ENCODE measurements around the gene MAPK1.
"Not testable (repeated sequence)": the region's sequence is repeated elsewhere in the genome, so short reads cannot be mapped to it uniquely, and the experiment has no call there.

DNA sequence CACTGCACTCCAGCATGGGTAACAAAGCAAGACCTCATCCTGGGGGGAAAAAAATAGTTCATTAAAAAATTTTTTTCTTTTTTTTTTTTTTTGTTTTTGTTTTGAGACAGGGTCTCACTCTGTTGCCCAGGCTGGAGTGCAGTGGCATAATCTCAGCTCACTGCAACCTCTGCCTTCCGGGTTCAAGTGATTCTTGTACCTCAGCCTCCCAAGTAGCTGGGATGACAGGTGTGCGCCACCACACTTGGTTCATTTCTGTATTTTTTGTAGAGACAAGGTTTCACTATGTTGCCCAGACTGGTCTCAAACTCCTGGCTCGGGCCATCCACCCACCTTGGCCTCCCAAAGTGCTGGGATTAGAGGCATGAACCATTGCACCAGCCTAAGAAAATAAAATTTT is 142.9 kb downstream of the MAPK1 start:
- not testable (repeated sequence) for TF ChIP-seq ZNF24 (tag by site-specific recombination; IDR thresholded peaks at IDR 0.05); ZNF776 (tag by site-specific recombination; IDR thresholded peaks at IDR 0.05; ENCODE audit: borderline replicate concordance); ZNF621 (tag by site-specific recombination; IDR thresholded peaks at IDR 0.05); ZNF16 (tag by site-specific recombination; IDR thresholded peaks at IDR 0.05; ENCODE audit: low read depth); WT1 (tag by site-specific recombination; IDR thresholded peaks at IDR 0.05); MYNN (tag by site-specific recombination; IDR thresholded peaks at IDR 0.05; ENCODE audit: borderline replicate concordance); YY1 (tag by site-specific recombination; IDR thresholded peaks at IDR 0.05); ZBTB44 (tag by site-specific recombination; IDR thresholded peaks at IDR 0.05); HIC1 (tag by site-specific recombination; IDR thresholded peaks at IDR 0.05); SETDB1 (IDR thresholded peaks at IDR 0.05; ENCODE audit: insufficient read length, low read length)
- TF ChIP-seq, protein P1, sequence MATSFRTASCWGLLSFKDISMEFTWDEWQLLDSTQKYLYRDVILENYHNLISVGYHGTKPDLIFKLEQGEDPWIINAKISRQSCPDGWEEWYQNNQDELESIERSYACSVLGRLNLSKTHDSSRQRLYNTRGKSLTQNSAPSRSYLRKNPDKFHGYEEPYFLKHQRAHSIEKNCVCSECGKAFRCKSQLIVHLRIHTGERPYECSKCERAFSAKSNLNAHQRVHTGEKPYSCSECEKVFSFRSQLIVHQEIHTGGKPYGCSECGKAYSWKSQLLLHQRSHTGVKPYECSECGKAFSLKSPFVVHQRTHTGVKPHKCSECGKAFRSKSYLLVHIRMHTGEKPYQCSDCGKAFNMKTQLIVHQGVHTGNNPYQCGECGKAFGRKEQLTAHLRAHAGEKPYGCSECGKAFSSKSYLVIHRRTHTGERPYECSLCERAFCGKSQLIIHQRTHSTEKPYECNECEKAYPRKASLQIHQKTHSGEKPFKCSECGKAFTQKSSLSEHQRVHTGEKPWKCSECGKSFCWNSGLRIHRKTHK (tag by site-specific recombination; IDR thresholded peaks at IDR 0.05), result not testable (repeated sequence)
- TF ChIP-seq, protein P2, sequence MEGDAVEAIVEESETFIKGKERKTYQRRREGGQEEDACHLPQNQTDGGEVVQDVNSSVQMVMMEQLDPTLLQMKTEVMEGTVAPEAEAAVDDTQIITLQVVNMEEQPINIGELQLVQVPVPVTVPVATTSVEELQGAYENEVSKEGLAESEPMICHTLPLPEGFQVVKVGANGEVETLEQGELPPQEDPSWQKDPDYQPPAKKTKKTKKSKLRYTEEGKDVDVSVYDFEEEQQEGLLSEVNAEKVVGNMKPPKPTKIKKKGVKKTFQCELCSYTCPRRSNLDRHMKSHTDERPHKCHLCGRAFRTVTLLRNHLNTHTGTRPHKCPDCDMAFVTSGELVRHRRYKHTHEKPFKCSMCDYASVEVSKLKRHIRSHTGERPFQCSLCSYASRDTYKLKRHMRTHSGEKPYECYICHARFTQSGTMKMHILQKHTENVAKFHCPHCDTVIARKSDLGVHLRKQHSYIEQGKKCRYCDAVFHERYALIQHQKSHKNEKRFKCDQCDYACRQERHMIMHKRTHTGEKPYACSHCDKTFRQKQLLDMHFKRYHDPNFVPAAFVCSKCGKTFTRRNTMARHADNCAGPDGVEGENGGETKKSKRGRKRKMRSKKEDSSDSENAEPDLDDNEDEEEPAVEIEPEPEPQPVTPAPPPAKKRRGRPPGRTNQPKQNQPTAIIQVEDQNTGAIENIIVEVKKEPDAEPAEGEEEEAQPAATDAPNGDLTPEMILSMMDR (tag by site-specific recombination; IDR thresholded peaks at IDR 0.05), result not testable (repeated sequence)
- TF ChIP-seq, protein P3, sequence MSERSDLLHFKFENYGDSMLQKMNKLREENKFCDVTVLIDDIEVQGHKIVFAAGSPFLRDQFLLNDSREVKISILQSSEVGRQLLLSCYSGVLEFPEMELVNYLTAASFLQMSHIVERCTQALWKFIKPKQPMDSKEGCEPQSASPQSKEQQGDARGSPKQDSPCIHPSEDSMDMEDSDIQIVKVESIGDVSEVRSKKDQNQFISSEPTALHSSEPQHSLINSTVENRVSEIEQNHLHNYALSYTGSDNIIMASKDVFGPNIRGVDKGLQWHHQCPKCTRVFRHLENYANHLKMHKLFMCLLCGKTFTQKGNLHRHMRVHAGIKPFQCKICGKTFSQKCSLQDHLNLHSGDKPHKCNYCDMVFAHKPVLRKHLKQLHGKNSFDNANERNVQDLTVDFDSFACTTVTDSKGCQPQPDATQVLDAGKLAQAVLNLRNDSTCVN (tag by site-specific recombination; optimal IDR thresholded peaks at IDR 0.05), result not testable (repeated sequence)

Measured in HEK293 (cell line).